NCI-H345 treated with DMSO at 0.1 percent for 48 hours (cell line): ENCODE data around the gene GDPD1.
"Not testable (repeated sequence)": the region's sequence is repeated elsewhere in the genome, so short reads cannot be mapped to it uniquely, and the experiment has no call there.

Source experiments
- DNase-seq: peaks from one replicate; lab custom pipeline; 2025; ENCODE audit not compliant: unreplicated experiment; lab: John Stamatoyannopoulos, UW

GDPD1 gene

DNA sequence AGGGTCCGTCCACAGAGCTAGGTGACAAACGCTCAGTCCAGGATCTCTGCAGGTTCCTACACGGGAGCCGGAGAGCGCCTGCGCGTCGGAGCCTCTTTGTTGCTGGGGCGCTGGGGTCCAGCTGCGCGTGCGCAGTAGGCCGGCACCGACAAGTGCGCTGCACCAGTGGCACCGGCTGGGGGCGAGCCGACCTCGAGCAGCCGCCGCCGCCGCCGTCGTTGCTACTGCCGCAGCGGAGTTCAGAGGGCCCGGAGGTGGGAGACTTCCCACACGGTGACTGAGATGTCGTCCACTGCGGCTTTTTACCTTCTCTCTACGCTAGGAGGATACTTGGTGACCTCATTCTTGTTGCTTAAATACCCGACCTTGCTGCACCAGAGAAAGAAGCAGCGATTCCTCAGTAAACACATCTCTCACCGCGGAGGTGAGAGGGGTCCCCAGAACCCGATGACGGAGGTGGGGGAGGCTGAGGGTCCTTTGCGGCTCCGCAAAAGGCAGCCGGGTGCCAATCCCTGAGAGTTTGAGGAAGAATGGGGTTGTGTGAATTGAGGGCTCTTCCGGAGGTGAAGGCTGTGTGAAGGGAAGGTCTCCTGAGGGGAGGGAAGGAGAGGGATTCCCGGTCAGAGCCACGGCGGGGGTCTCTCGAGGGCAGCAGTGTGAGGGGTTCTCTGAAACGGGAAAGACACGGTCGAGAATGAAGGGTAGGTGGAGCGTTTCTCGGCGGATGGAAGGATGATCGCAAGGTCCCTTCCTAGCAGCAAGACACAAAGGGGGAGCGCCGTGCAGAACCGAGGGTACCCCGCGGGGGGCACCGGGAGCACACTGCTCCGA lies at the start of gene GDPD1:
Gene GDPD1 (plus strand): TSS at position 184 of the 831 bp plus-strand sequence. CDS start 99 bp downstream, at position 283.
- DNase-seq = peak; percentile 92

DNA sequence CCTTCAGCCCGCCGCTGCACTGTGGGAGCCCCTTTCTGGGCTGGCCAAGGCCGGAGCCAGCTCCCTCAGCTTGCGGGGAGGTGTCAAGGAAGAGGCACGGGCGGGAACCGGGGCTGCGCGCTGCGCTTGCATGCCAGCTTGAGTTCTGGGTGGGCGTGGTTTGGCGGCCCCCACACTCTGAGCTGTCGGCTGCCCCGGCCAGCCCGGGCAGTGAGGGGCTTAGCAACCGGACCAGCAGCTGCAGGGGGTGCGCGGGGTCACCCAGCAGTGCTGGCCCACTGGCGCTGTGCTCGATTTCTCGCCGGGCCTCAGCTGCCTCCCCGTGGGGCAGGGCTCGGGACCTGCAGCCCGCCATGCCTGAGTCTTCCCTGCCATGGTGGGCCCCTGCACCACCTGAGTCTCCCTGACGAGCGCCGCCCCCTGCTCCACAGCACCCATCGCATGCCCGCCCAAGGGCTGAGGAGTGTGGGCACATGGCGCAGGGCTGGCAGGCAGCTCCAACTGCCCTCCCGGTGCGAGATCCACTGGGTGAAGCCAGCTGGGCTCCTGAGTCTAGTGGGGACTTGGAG lies 47.8 kb upstream of the GDPD1 start:
- no peak for DNase-seq

DNA sequence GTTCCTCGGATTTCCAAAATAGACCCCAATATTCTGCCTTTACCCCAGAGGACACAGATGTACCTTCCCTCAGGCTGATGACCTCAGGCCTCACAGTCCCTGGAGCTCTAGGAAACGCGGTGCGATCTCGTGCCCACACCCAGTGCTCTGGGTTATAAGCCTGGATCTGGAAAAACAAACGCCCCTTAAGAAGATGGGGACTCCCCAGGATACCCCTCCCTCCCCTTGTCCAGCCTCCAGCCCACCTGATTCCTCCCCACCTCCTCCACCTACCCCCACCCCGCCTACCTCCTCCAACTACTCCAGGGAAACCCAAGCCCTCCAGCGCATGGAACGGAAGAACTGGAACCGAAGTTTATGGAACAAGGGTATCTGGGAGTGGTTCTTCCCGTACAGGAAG lies 45.6 kb upstream of the GDPD1 start:
- DNase-seq = no peak

DNA sequence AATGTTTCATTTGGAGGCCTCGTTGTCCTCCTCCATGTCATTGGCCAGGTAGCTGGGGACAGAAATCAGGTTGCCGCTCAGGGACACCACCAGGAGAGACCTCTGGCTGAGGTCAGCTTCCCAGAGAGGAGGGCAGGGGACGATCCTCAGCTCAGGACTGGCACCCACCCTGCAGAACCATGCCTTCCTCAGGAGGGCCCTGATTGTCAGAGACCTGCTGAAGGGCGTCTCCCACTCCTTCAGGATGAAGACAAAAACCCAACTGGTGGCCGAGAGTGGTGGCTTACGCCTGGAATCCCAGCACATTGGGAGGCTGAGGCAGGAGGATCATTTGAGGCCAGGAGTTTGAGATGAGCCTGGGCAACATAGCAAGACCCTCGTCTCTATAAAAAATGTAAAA lies 45.2 kb upstream of the GDPD1 start:
- no peak for DNase-seq

DNA sequence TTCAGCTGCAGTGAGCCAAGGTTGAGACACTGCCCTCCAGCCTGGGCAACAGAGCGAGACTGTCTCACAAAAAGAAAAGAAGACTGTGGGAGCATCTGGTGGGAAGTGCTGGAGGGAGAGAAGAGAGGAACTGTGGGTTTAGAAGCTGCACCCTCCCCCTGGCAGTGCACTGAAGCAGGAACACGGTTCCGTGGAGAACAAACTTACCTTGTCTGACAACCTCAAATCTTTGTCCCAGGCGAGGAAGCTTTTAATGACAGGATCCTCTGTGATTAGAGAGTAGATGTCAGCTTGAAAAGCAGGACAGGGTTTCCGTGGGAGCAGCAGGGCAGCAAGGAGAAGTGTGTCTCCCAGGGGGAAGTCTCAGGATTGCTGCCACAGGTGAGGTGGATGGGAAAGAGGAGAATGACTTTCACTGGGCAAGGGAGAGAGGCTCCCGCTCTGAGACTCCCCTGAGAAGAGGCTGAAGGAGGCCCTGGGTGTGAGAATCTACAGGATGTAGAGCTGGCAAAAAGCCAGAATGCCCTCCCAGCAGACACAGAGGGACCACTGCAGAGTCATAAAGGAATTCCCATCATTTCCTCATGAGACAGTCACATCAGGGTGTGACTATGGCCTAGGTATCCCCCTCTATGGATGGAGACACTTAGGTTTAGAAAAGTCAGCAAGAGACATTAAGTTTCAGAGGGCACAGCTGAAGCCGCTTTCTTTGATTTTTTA lies 41.9 kb upstream of the GDPD1 start:
- DNase-seq = no peak

DNA sequence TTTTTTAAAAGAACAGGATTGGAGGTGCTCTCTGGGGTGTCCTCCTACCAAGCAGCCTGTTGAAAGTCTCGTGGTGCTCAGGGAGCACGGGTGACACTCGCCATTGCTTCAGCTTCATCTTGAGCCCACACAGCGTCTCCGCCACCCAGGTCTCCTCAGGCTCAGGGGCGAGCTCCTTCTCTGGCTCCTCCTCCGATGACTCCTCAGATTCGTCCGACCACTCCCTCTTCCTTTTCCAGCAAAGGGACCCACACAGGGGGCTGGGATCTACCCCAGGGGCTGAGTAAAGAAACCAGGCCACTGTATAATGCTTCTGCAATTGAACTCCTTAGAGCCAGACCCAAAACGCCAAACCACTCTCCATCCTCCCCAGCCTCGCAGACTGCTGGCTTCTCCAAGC lies 40.7 kb upstream of the GDPD1 start:
- not testable (repeated sequence) for DNase-seq

DNA sequence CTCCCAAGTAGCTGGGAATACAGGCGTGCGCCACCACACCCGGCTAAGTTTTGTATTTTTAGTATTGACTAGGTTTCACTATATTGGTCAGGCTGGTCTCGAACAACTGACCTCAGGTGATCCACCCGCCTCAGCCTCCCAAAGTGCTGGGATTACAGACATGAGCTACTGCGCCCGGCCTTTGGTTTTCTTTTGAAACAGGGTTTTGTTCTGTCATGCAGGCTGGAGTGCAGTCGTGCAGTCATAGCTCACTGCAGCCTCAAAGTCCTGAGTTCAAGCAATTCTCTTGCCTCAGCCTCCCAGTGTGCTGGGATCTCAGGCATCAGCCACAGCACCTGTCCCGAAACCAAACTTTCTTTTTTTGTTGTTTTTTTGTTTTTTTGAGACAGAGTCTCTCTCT lies 39.7 kb upstream of the GDPD1 start:
- no peak for DNase-seq

DNA sequence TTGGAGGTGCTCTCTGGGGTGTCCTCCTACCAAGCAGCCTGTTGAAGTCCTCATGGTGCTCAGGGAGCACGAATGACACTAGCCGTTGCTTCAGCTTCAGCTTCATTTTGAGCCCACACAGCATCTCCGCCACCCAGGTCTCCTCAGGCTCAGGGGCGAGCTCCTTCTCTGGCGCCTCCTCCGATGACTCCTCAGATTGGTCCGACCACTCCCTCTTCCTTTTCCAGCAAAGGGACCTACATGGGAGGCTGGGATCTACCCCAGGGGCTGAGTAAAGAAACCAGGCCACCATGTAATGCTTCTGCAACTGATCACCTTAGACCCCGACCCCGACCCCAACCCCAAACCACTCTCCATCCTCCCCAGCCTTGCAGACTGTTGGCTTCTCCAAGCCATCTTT lies 38.8 kb upstream of the GDPD1 start:
- no peak for DNase-seq

DNA sequence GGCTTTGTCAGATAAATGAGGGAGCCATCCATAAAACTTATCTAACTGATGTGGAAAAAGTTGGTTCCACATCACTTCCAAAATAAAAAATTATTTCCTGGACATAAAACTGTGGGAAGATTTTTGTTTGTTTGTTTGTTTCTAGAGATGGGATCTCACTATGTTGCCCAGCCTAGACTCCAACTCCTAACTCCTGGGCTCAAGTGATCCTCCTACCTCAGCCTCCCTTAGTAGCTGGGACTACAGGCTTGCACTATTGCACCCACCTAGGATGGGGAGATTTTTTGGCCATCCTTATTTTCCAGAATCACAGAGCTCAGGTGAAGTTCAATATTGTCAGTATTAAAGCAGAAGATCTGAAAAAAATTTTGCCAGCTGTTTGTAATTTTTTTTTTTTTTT lies 34.3 kb upstream of the GDPD1 start:
- no peak for DNase-seq

DNA sequence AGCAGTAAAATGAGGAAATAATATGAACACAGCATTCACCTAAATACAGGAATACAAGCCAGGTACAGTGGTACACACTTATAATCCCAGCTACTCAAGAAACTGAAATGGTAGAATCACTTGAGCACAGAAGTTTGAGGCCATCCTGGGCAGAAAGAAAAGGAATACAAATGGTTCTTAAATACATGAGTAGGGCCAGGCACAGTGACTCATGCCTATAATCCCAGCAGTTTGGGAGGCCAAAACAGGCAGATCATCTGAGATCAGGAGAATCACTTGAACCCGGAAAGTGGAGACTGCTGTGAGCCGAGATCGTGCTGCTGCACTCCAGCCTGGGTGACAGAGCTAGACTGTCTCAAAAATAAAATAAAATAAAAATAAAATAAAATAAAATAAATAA lies 33.5 kb upstream of the GDPD1 start:
- no peak for DNase-seq

DNA sequence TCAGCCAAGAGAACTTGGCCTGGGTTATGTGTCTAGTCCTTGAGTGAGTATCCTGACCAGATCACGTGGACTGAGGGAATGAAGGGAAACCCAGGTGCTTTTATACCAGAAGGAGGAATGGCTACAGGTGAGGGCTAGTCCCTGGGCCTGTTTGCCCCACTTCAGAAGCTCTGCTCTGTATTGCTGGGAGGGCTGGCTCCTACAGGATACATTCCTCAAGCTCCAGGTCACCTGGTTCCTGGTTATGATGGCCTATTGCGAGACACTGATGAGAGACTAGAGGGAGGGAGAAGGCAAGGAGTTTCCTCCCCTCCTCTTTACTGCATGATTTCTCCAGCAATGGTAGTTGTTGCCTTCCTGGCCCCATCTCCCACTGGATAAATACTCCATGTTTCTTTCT lies 29.5 kb upstream of the GDPD1 start:
- DNase-seq = no peak

DNA sequence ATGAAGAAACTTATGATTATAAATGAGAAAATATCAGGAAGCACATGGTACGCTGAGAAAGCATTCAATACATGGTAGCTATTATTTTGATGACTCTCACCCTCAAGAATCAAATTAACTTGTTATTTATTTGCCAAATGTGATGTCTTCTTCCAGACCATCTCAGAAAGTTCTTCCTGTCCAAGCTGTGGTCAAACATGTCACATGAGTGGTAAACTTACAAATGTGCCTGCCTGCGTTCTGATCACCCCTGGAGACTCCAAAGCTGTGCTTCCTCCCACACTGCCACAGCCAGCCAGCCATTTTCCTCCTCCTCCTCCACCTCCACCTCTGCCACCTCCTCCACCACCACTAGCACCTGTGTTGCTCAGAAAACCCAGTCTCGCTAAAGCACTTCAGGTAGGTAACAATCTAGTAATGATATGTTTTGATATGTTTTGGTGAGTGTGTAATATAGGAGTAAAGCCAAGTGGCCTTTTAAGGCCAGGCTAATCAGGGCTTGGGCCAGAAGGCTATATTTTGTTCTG lies 26.9 kb upstream of the GDPD1 start:
- DNase-seq = no peak

DNA sequence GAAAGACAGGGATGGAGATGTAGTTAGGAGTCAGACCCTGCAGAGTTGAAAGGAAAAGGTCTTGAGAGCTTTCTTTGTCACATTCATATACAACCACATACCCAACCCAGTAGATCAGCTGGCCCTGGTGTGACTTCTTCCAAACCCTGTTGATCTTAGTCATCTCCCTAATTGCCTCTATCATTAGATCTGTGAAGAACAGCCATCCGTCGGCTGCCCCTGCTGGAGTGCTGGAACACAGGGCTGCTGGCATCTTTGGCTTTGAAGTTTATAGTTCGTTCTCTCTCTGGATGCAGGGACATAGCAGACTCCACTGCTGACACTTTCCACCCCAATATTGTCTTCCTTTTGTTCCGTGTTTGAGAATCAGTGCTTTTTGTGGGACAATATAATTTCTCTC lies 20.9 kb upstream of the GDPD1 start:
- DNase-seq = no peak

DNA sequence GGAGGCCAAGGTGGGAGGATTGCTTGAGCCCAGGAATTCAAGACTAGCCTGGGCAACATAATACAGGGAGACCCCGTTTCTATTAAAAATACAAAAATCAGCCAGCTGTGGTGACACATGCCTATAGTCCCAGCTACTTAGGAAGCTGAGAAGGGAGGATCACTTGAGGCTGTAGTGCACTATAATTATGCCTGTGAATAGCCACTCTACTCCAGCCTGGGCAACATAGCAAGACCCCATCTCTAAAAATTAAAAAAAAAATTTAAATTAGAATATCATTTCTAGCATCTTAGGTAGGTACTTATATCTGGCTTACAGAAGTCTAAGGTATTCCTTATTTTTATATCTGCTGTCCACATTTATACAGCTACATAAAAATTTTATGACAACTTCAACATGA lies 18.0 kb upstream of the GDPD1 start:
- no peak for DNase-seq

DNA sequence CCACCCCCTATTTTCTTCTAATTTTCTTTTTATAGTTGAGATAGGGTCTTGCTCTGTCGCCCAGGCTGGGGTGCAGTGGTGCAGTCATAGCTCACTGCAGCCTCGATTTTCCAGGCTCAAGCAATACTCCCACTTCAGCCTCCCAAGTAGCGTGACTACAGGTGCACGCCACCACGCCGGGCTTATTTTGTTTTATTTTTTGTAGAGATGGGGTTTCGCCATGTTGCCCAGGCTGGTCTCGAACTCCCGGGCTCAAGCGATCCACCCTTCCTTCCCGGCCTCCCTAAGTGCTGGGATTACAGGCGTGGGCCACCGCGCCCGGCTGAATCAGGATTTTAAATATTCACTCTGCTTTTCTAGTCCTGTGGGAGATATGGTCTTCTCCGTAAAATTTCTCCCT lies 941 bp upstream of the GDPD1 start:
- no peak for DNase-seq

DNA sequence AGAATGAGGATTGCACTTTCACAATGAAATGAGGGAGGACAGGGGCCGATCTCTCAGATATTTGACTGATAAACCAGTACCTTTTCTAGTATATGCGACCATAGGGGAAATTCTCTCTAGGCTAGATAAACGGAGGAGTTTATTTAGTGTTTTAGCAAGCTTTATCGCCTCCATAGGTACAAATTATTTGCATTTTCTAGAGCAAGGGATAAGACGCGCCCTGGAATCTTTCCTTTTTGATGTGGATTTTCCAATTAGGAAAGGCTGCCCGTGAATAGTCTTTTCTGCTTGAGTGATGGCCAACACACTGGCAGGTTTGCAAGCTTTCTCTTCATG lies 351 bp upstream of the GDPD1 start:
- no peak for DNase-seq

DNA sequence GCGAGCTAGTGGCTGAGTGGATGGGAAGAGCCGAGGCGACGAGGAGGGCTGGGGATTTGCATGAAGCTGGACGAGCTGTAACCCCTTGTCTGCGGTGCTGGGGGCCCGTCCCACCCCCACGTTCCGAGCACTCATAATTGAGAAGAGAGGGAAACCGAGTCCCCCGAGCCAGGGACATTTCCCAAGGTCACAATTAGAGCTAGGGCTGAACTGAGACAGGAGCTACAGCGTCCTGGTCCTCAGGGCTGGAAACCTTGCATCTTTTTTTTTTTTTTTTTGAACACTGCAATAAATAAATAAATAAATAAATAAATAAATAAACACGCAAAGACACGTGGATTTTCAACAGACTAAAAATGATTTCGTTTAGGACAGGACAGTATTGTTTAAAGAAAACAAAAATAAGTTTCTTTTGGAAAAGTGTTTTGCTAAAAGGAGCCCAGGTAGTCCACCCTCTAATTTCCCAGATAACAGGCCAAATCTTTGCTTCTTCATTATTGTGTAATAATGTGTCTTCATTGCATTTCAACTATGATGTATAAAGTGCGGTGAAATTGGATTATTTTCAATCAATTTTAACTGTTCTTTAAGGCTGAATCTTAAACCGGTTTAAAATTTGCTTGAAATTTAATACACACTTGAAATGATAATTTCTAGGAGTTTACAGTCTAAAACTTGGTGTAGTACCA lies 992 bp downstream of the GDPD1 start:
- no peak for DNase-seq

DNA sequence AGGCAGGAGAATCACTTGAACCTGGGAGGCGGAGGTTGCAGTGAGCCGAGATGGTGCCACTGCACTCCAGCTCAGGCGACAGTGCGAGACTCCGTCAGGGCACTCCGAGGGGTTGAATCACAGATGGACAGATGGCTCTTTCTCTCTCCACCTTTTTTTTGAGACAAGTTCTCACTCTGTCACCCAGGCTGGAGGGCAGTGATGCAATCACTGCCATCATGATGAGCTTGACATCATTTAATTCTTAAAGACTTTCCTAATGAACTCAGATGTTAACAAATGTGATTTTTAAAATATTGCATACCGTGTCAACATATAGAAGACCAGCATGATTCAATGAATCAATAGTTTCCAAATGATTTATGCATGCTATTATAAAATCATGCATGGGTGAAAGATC lies 3.5 kb downstream of the GDPD1 start:
- DNase-seq = no peak

DNA sequence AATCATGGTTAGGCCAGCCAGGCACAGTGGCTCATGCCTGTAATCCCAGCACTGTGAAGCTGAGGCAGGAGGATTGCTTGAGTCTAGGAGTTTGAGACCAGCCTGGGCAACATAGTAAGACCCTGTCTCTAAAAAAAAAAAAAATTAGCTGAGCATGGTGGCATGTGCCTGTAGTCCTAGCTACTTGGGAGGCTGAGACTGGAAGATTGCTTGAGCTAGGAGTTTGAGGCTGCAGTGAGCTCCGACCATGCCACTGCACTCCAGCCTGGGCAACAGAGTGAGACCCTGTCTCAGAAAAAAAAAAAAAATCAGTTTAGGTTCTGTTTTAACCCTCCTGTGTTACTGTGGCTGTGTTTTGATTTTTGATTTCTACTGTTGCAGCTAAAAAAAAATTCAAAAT lies 8.3 kb downstream of the GDPD1 start:
- DNase-seq = not testable (repeated sequence)

DNA sequence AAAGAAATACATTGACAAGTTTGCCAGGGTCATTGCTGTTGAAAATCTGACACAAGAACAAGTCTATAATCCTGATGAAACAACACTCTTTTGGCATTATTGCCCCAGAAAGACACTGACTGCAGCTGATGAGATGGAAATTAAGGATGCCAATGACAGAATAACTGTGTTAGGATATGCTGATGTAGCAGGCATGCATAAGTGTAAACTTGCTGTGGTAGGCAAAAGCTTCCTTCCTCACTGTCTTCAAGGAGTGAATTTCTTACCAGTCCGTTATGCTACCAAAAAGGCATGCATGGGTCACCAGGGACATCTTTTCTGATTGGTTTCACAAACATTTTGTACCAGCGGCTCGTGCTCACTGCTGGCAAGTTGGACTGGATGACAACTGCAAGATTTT lies 10.5 kb downstream of the GDPD1 start:
- no peak for DNase-seq

DNA sequence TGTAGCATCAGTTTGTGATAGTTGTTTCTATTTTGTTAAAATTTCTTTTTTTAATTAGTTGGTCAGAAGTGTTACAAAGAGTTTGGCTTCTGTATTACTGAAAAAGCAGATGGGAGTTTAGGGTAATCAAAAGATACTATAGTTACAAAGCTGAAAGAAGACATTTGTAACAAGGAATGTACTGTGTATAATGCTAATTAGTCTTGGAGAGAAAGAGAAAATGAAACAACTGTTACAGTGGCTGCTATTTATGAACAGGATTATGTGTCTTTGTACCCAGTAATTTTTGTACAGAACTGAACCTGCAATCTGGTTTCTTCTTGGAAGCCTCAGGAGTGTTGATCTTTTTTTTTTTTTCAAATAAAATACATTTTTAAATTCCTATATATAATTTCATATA lies 14.3 kb downstream of the GDPD1 start:
- no peak for DNase-seq

DNA sequence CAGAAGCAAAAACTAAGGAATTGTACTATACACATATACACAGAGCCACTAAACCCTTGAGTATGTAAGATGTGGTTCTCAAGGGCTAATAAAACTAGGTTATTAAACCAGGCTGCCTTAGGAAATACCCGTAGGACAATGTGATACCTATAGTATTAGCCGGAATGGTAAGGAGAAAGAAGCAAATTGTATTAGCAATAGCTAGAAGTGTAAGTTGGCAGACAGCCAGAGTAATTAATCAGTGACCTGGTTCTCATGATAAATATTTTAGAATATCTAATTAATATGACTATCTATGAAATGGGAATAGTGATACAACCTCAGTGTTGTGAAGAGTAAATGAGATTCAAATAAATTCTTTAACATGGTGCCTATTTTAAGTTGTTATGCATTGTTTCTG lies 18.6 kb downstream of the GDPD1 start:
- no peak for DNase-seq
